ENCODE data around the gene CCNA2. TPM values are rescaled to one million over a fixed set of nuclear protein-coding genes. Genes with fewer than 3 reads are reported as not detected.
A peak's percentile ranks its signal among the peaks of the same experiment; 100 is the strongest.

Gene CCNA2
- total RNA-seq, 1 experiment from 2014 or later: 59.1 TPM

GRCh38 chr4:121838136-121838535 is 14.5 kb upstream of the CCNA2 start:
- no peaks in the 10 kb centered on the region for H3F3A ChIP-seq (ENCODE audit: low read length, unreplicated experiment)
- CTCF ChIA-PET: no interaction called here
- H3K4me1 ChIP-seq (ENCODE audit: insufficient read depth, low read length): no peaks in the 10 kb centered on the region
- no peaks in the 10 kb centered on the region for H3K9me2 ChIP-seq (replicated peaks; ENCODE audit: low read length)
- H3K9ac ChIP-seq (ENCODE audit: low read length): no peak overlapping the region
- H4K20me1 ChIP-seq (ENCODE audit: low read length): no peaks in the 10 kb centered on the region
- intact Hi-C loops (cut with micrococcal nuclease): no loop called here
- BruUV-seq (replicated peaks): no TSS peak
- H3K27ac ChIP-seq (ENCODE audit: low read length): no peak overlapping the region
- TF ChIP-seq CTCF (conservative IDR thresholded peaks at IDR 0.05; ENCODE audit: low read depth, low read length): no peak
- no peak for TF ChIP-seq EZH2 (IDR thresholded peaks at IDR 0.05; ENCODE audit: low read length, unreplicated experiment)
- TF ChIP-seq EZH2phosphoT487 (IDR thresholded peaks at IDR 0.05; ENCODE audit: borderline replicate concordance, low read length): no peak
- POLR2A ChIA-PET (ENCODE audit: unreplicated experiment): no interaction called here
- H2AFZ ChIP-seq (ENCODE audit: low read length): no peak overlapping the region
- no peaks in the 10 kb centered on the region for H3K79me2 ChIP-seq (ENCODE audit: low read length)
- no peak for DNase-seq
- no peaks in the 10 kb centered on the region for H3K27me3 ChIP-seq (ENCODE audit: low read length)
- ATAC-seq: no peak
- no peak overlapping the region for H3K4me3 ChIP-seq (ENCODE audit: low read length)
- H3K9me3 ChIP-seq (ENCODE audit: low read length): no peaks in the 10 kb centered on the region
- H3K4me2 ChIP-seq (ENCODE audit: low read length): no peak overlapping the region
- no peaks in the 10 kb centered on the region for H3K36me3 ChIP-seq (ENCODE audit: low read depth, low read length)

GRCh38 chr4:121829511-121829910 is 5.8 kb upstream of the CCNA2 start:
- intact Hi-C loops (cut with micrococcal nuclease): no loop called here
- no peak overlapping the region for H2AFZ ChIP-seq (ENCODE audit: low read length)
- H3K4me2 ChIP-seq (ENCODE audit: low read length): no peak overlapping the region
- ChIA-PET POLR2A (ENCODE audit: unreplicated experiment) (no interaction called here), CTCF (no interaction called here)
- no peak for ATAC-seq
- no peaks in the 10 kb centered on the region for H3K9me3 ChIP-seq (ENCODE audit: low read length)
- H3K27me3 ChIP-seq (ENCODE audit: low read length): no peaks in the 10 kb centered on the region
- H3K4me3 ChIP-seq (ENCODE audit: low read length): no peak overlapping the region
- no peak overlapping the region for H3K27ac ChIP-seq (ENCODE audit: low read length)
- peaks cover 6% of the 10 kb centered on the region for H3K4me1 ChIP-seq (ENCODE audit: insufficient read depth, low read length)
- no peaks in the 10 kb centered on the region for H3F3A ChIP-seq (ENCODE audit: low read length, unreplicated experiment)
- H4K20me1 ChIP-seq (ENCODE audit: low read length): no peaks in the 10 kb centered on the region
- H3K9ac ChIP-seq (ENCODE audit: low read length): no peak overlapping the region
- DNase-seq: no peak
- TF ChIP-seq CTCF (conservative IDR thresholded peaks at IDR 0.05; ENCODE audit: low read depth, low read length) (no peak), EZH2phosphoT487 (IDR thresholded peaks at IDR 0.05; ENCODE audit: borderline replicate concordance, low read length) (no peak)
- no peaks in the 10 kb centered on the region for H3K36me3 ChIP-seq (ENCODE audit: low read depth, low read length)
- H3K9me2 ChIP-seq (replicated peaks; ENCODE audit: low read length): no peaks in the 10 kb centered on the region
- no TSS peak for BruUV-seq (replicated peaks)
- no peaks in the 10 kb centered on the region for H3K79me2 ChIP-seq (ENCODE audit: low read length)

- peaks cover 10% of the 10 kb centered on the region for H3K4me1 ChIP-seq (ENCODE audit: insufficient read depth, low read length)
- BruUV-seq (replicated peaks): no TSS peak
- DNase-seq (peak; percentile 54), ATAC-seq (no peak)
- H3K9ac ChIP-seq (ENCODE audit: low read length): no peak overlapping the region
- ChIA-PET CTCF (no interaction called here), POLR2A (ENCODE audit: unreplicated experiment) (no interaction called here)
- no peaks in the 10 kb centered on the region for H3K27me3 ChIP-seq (ENCODE audit: low read length)
- H3K9me3 ChIP-seq (ENCODE audit: low read length): no peaks in the 10 kb centered on the region
- H3K27ac ChIP-seq (ENCODE audit: low read length): no peak overlapping the region
- intact Hi-C loops (cut with micrococcal nuclease): no loop called here
- no peak overlapping the region for H3K4me3 ChIP-seq (ENCODE audit: low read length)
- no peak overlapping the region for H3K4me2 ChIP-seq (ENCODE audit: low read length)
- H3K9me2 ChIP-seq (replicated peaks; ENCODE audit: low read length): no peaks in the 10 kb centered on the region
- H2AFZ ChIP-seq (ENCODE audit: low read length): no peak overlapping the region
- H4K20me1 ChIP-seq (ENCODE audit: low read length): no peaks in the 10 kb centered on the region
- peaks cover 9% of the 10 kb centered on the region for H3K79me2 ChIP-seq (ENCODE audit: low read length)
- H3F3A ChIP-seq (ENCODE audit: low read length, unreplicated experiment): no peaks in the 10 kb centered on the region
- TF ChIP-seq EZH2 (IDR thresholded peaks at IDR 0.05; ENCODE audit: low read length, unreplicated experiment): no peak
- no peak for TF ChIP-seq EZH2phosphoT487 (IDR thresholded peaks at IDR 0.05; ENCODE audit: borderline replicate concordance, low read length)
- TF ChIP-seq CTCF (conservative IDR thresholded peaks at IDR 0.05; ENCODE audit: low read depth, low read length): no peak
- no peaks in the 10 kb centered on the region for H3K36me3 ChIP-seq (ENCODE audit: low read depth, low read length)
These were observed 4.2 kb upstream of the CCNA2 start for GRCh38 chr4:121827853-121828252.

Measured in PC-3 (cell line).